RWPE1 (cell line): Measurements from ENCODE around the gene SETD4.

Experiments used
- CTCF ChIA-PET: fragments of 350-600 bp; sonication (Branson Sonifier 250); formaldehyde crosslinking; extraction: SDS; loops from one replicate; lab custom pipeline; 2021; lab: Yijun Ruan, JAX
- POLR2A ChIA-PET: fragments of 400-600 bp; formaldehyde crosslinking; extraction: SDS; loops from one replicate; lab custom pipeline; 2020; ENCODE audit warnings: antibody characterized with exemption; ENCODE audit not compliant: low non-redundant PET; lab: Yijun Ruan, JAX
- DNase-seq: peaks from one replicate; pipeline ENCODE4 v3.0.0; 2012; ENCODE audit warnings: low spot score
- H3K27ac ChIP-seq: fragments of 450-650 bp; 2 replicates; pipeline ENCODE4 v1.5.1; 2017
- CTCF ChIP-seq: fragments of 450-650 bp; conservative IDR thresholded peaks from 2 replicates; pipeline ENCODE4 v1.5.1; 2017; ENCODE audit warnings: low read depth, mild to moderate bottlenecking

SETD4 gene

GRCh38 chr21:36060159-36060921 is at the start of gene SETD4:
TSS of gene SETD4 (minus strand) at chr21:36060526. CDS start at chr21:36058888, 1,638 bp downstream.
- CTCF ChIA-PET, result interaction anchor here (0.5 to 1.1 kb wide), 5 partner anchors 52 to 221 kb away, joined by 3 read pairs; no protein-coding TSS in a partner anchor
- TF ChIP-seq CTCF, result no peak
- H3K27ac ChIP-seq, result peak within 1 kb of the TSS; percentile 98
- POLR2A ChIA-PET, result interaction anchor here (0.5 to 1.7 kb wide), 4 partner anchors 9 to 1769 kb away, joined by 3 to 15 read pairs (median 3); partner anchors contain the start of genes CBR1 and CHAF1B
- DNase-seq, result peak; percentile 96

GRCh38 chr21:36109868-36110267 is 49.5 kb upstream of the SETD4 start:
- ChIA-PET POLR2A (no interaction called here), CTCF (no interaction called here)
- no peak for DNase-seq
- no peak for TF ChIP-seq CTCF
- no peak overlapping the region for H3K27ac ChIP-seq

GRCh38 chr21:36105327-36105842 is 45.1 kb upstream of the SETD4 start:
- ChIA-PET POLR2A (no interaction called here), CTCF (no interaction called here)
- no peak for TF ChIP-seq CTCF
- no peak overlapping the region for H3K27ac ChIP-seq
- no peak for DNase-seq

- H3K27ac ChIP-seq, result no peak overlapping the region
- no peak for TF ChIP-seq CTCF
- CTCF ChIA-PET, result interaction anchor here (0.5 kb wide), 1 partner anchor 318 kb away, joined by 3 read pairs; no protein-coding TSS in a partner anchor
- DNase-seq, result no peak
- POLR2A ChIA-PET, result no interaction called here
Observed at GRCh38 chr21:36104317-36105300, 44.3 kb upstream of the SETD4 start.

- CTCF ChIA-PET, result no interaction called here
- POLR2A ChIA-PET, result no interaction called here
- no peak for DNase-seq
- no peak for TF ChIP-seq CTCF
- no peak overlapping the region for H3K27ac ChIP-seq
Observed at GRCh38 chr21:36103434-36103833, 43.1 kb upstream of the SETD4 start.
